Colonic mucosa (tissue), 4 donors: ENCODE measurements around the gene APOL2. TPM values are rescaled to one million over a fixed set of nuclear protein-coding genes. Genes with fewer than 3 reads are reported as not detected.

Source experiments
- DNase-seq: peaks from one replicate; pipeline ENCODE4 v3.0.0-alpha.2; 2020
- H3K27ac ChIP-seq: fragments of 200-600 bp; one replicate; pipeline ENCODE4 v1.8.0; 2021
- H3K27me3 ChIP-seq: fragments of 200-600 bp; one replicate; pipeline ENCODE4 v1.8.0; 2021
- H3K36me3 ChIP-seq: fragments of 200-600 bp; one replicate; pipeline ENCODE4 v1.8.0; 2021
- H3K4me1 ChIP-seq: fragments of 200-600 bp; one replicate; pipeline ENCODE4 v1.8.0; 2021; ENCODE audit warnings: mild to moderate bottlenecking
- H3K4me3 ChIP-seq: fragments of 200-600 bp; one replicate; pipeline ENCODE4 v1.8.0; 2021
- H3K9ac ChIP-seq, 2 donors: one replicate each; pipeline ENCODE4 v1.7.0; 2013; ENCODE audit warnings: control low read depth in 2 of 2, low read depth in 2 of 2, low read length in 2 of 2
- H3K9me3 ChIP-seq: fragments of 200-600 bp; one replicate; pipeline ENCODE4 v1.8.0; 2021
- intact Hi-C: fragments of 100-400 bp; cut with DNase I; formaldehyde crosslinking; loops from one replicate; pipeline ENCODE4 v1.14.1; 2022
- total RNA-seq, 2 donors: library from RNA; stranded (reverse); fragmentation: NEBNext Ultra II Directional in 1 of 2; extraction: Animal tissue kit (Norgen Biotek cat#: 25700) in 1 of 2; gene quantifications; one replicate each; pipeline ENCODE4 v1.2.1, GENCODE V29; 2021
- TF ChIP-seq, protein P1 (sequence below): fragments of 200-600 bp; IDR thresholded peaks from one replicate; pipeline ENCODE4 v1.8.0; 2022; ENCODE audit warnings: antibody characterized with exemption, mild to moderate bottlenecking
- donor health status: healthy.
- donor health status: DM: no; HTN: no; CAD: no.
- donor health status: DM: no; HTN: no; CAD: no.

APOL2 gene, protein sequence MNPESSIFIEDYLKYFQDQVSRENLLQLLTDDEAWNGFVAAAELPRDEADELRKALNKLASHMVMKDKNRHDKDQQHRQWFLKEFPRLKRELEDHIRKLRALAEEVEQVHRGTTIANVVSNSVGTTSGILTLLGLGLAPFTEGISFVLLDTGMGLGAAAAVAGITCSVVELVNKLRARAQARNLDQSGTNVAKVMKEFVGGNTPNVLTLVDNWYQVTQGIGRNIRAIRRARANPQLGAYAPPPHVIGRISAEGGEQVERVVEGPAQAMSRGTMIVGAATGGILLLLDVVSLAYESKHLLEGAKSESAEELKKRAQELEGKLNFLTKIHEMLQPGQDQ
- total RNA-seq: 10 to 100 TPM; 27.5 to 29.4 TPM

- H3K27me3 ChIP-seq: no peaks in the 10 kb centered on the region
- peaks cover 18% of the 10 kb centered on the region for H3K4me1 ChIP-seq
- intact Hi-C loops: loop anchor here (5.0 kb wide), 1 partner anchor 48 kb away; no protein-coding TSS in a partner anchor
- H3K36me3 ChIP-seq: no peaks in the 10 kb centered on the region
- peak within 1 kb of the TSS; percentile 78 to 98 for H3K9ac ChIP-seq
- no peaks in the 10 kb centered on the region for H3K9me3 ChIP-seq
- TF ChIP-seq, protein P1, sequence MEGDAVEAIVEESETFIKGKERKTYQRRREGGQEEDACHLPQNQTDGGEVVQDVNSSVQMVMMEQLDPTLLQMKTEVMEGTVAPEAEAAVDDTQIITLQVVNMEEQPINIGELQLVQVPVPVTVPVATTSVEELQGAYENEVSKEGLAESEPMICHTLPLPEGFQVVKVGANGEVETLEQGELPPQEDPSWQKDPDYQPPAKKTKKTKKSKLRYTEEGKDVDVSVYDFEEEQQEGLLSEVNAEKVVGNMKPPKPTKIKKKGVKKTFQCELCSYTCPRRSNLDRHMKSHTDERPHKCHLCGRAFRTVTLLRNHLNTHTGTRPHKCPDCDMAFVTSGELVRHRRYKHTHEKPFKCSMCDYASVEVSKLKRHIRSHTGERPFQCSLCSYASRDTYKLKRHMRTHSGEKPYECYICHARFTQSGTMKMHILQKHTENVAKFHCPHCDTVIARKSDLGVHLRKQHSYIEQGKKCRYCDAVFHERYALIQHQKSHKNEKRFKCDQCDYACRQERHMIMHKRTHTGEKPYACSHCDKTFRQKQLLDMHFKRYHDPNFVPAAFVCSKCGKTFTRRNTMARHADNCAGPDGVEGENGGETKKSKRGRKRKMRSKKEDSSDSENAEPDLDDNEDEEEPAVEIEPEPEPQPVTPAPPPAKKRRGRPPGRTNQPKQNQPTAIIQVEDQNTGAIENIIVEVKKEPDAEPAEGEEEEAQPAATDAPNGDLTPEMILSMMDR: peak; percentile 69
- peak within 1 kb of the TSS; percentile 61 for H3K4me3 ChIP-seq
- peak within 1 kb of the TSS; percentile 93 for H3K27ac ChIP-seq
- peak; percentile 93 for DNase-seq
Measured at GRCh38 chr22:36239401-36240171, at the start of gene APOL2. Gene APOL2 (minus strand): TSS chr22:36239527. CDS start chr22:36233162, 6,365 bp downstream.

DNA sequence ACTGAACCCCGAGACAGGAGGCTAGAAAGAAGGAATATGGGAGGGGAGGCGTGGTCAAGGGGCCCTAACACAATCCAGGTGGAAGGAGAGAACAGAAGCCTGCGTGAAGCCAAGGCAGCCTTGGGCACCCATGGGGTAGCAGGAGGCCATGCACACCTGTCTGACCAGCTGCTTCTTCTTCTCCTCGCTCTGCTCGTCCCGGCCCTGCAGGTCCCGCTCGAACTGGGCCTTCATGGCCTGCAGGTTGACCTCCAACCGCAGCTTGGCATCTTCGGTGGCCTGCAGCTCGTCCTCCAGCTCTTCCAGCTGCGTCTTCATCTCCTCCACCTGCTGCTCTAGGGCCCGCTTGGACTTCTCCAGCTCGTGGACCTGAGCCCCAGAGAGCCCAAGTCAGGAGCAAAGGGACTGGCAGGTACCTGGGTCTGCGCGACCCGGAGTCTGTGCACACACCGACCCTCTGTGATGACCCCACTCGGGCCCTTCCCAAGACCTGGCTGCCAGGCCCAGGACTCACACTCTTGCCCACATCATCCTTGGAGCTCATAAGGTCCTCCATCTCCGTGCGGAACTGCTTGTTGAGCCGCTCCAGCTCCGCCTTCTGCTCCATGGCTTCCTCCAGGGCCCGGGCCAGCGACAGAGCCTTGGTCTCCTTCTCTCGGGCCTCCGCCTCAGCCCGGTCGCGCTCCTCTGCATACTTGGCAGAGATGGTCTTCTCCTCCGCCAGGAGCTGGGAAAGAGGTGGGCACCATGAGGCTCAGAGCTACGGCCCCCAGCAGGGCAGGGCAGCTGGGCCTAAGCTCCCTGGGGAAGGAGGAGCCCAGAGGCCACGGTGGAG lies 49.5 kb upstream of the APOL2 start:
- intact Hi-C loops: loop anchor here (5.0 kb wide), 1 partner anchor 51 kb away; the partner anchor contains the start of gene APOL2
- TF ChIP-seq, protein P1: no peak
- Histone ChIP-seq H3K4me3 (no peak overlapping the region), H3K9ac (no peak overlapping the region), H3K27ac (no peak overlapping the region), H3K27me3 (no peaks in the 10 kb centered on the region), H3K9me3 (no peaks in the 10 kb centered on the region), H3K36me3 (peaks cover 72% of the 10 kb centered on the region), H3K4me1 (no peaks in the 10 kb centered on the region)
- DNase-seq: no peak

DNA sequence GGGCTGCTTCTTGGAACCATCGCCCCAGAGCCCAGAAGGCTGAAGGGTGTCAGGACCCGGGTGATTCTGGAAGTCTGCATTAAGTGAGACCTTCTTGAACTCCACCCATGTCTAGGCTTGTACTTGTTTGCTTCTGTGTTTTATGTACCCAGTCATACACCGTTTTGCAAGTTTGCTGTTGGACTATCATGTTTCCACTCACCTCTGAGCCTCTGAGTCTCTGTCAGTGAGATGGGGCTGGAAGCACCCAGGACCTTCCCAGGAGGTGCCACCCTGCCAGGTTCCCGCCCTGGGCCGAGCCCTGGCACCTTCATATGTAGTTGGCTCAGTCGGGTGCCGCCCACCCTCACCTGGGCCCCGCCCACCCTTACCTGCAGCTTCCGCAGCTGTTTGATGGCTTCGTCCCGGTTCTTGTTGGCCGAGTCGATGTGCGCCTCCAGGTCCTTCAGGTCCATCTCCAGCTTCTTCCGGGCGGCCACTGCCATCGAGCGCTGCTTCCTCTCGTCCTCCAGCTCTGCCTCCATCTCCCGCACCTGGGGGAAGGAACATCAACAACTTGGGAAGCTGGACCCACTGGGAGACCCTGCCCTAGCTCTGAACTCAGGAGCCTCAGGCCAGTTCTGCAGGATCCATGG lies 48.7 kb upstream of the APOL2 start:
- no peak for DNase-seq
- no peaks in the 10 kb centered on the region for H3K27me3 ChIP-seq
- intact Hi-C loops: loop anchor here (5.0 kb wide), 1 partner anchor 51 kb away; the partner anchor contains the start of gene APOL2
- no peak overlapping the region for H3K4me3 ChIP-seq
- H3K4me1 ChIP-seq: no peaks in the 10 kb centered on the region
- H3K9ac ChIP-seq: no peak overlapping the region
- TF ChIP-seq, protein P1: no peak
- no peaks in the 10 kb centered on the region for H3K9me3 ChIP-seq
- H3K36me3 ChIP-seq: peaks cover 70% of the 10 kb centered on the region
- H3K27ac ChIP-seq: no peak overlapping the region

DNA sequence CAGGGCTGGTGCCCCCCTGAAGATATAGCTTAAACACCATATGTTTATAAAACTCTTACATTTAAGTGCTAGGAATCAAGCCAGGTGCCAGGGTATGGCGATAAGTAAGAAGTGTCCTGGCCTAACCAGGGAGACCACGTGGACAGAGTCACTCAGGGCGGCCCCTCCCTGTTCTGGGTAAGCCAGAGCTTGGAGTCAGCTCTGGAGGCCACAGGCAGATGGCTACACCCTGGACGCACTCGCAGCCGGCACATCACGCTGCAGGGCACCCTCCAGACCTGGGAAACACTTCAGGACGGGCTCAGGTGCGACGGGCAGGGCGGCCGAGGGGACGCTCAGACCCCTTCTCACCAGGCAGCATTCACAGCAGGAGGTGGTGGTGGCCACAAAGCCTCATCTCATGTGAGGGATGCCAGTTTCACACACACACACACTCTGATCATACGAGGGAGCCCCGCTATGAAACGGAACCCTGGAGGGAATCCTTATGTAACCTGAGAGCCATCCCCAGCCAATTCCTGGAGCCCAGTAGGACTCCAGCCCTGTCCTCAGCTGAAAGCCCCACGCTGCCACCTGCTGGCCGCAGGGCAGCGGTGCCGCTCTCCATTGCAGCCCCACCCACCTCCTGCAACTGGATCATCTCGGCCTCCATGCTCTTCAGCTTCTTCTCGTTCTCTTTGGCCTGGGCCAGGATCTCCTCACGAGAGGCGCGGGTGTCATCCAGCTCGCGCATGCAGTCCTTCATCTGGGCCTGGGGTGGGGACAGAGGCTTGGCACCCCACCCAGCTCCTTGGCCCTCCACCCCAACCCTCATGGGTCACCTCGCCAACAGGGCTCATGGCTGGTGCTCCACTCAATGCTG lies 47.0 kb upstream of the APOL2 start:
- Histone ChIP-seq H3K27ac (no peak overlapping the region), H3K4me3 (no peak overlapping the region), H3K9me3 (no peaks in the 10 kb centered on the region), H3K36me3 (peaks cover 69% of the 10 kb centered on the region), H3K4me1 (no peaks in the 10 kb centered on the region), H3K9ac (no peak overlapping the region), H3K27me3 (no peaks in the 10 kb centered on the region)
- intact Hi-C loops: loop anchor here (5.0 kb wide), 1 partner anchor 49 kb away; the partner anchor contains the start of gene APOL2
- TF ChIP-seq, protein P1: peak; percentile 66
- peak; percentile 76 for DNase-seq
